Peyer's patch (tissue), 4 donors: ENCODE results near the gene ANGPTL4. TPM values are rescaled to one million over a fixed set of nuclear protein-coding genes. Genes with fewer than 3 reads are reported as not detected.
A peak's percentile ranks its signal among the peaks of the same experiment; 100 is the strongest.

Experiments
- DNase-seq, 3 donors: peaks; one replicate each; pipeline ENCODE4 v3.0.0-alpha.2; 2017 to 2019
- H3K27ac ChIP-seq, 4 donors: fragments of 200-600 bp; sonication (generic); one replicate each; pipeline ENCODE4 v1.5.1; 2016 to 2019
- H3K27me3 ChIP-seq, 2 donors: fragments of 200-600 bp; sonication (generic); one replicate each; pipeline ENCODE4 v1.5.1; 2019
- H3K36me3 ChIP-seq, 3 donors: fragments of 200-600 bp; sonication (generic); one replicate each; pipeline ENCODE4 v1.5.1; 2016 to 2019
- H3K4me1 ChIP-seq, 4 donors: fragments of 200-600 bp; sonication (generic); one replicate each; pipeline ENCODE4 v1.5.1; 2016 to 2019
- H3K4me3 ChIP-seq, 4 donors: fragments of 200-600 bp; sonication (generic); 1 replicate in 3 of 4; 2 replicates in 1 of 4; pipeline ENCODE4 v1.5.1; 2016 to 2019; ENCODE audit warnings: mild to moderate bottlenecking in 1 of 4
- H3K9me3 ChIP-seq, 4 donors: fragments of 200-600 bp; sonication (generic); one replicate each; pipeline ENCODE4 v1.5.1; 2016 to 2019; ENCODE audit warnings: mild to moderate bottlenecking in 1 of 4
- POLR2A ChIP-seq, 2 donors: fragments of 450-650 bp; IDR thresholded peaks; one replicate each; pipeline ENCODE4 v1.5.1; 2017; ENCODE audit warnings: antibody characterized with exemption in 2 of 2, mild to moderate bottlenecking in 2 of 2, moderate library complexity in 2 of 2
- small RNA-seq, 2 donors: library from RNA; depleted of rRNA; stranded (forward); fragments of <200 nt; gene quantifications; one replicate each; pipeline ENCODE3, GENCODE V24; 2016
- total RNA-seq, 4 donors: library from RNA; depleted of rRNA; stranded (reverse); fragments of >200 nt; gene quantifications; one replicate each; pipeline ENCODE4 v1.1.0, GENCODE V29; 2016
- TF ChIP-seq, protein P1 (sequence below), 6 experiments: fragments of 450-650 bp in 4 of 6; fragments of 200-600 bp in 2 of 6; sonication (generic) in 1 of 6; IDR thresholded peaks; one replicate each; pipeline ENCODE4 v1.5.1; 2017 to 2019; ENCODE audit warnings: antibody characterized with exemption in 6 of 6, mild to moderate bottlenecking in 3 of 6, moderate library complexity in 1 of 6

The ANGPTL4 gene
- total RNA-seq, 4 donors from 2014 or later: 22.6 to 82.1 (median 29.9) TPM

DNA sequence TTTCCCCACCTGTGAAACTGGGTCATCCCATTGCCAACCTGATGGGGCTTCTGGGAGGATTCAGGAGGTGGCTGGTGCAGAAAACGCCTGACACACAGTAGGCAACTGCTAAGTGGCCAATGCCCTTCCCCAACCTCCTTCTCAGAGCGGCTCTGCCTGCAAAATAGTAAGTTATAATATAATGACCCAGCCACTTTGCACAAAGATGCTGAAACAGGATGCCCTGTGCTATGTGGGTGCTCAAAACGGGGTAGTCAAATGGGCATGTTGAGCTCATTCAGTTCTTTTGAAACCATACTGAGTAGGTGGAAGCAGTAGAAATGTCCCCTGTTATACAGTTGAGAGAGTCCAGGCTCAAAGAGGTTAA, 49.7 kb downstream of the ANGPTL4 start:
- Histone ChIP-seq H3K27ac (peak overlapping the region; percentile 65 to 80 (median 74)), H3K4me3 (peak overlapping the region; percentile 72 to 97 (median 83)), H3K36me3 (no peaks in the 10 kb centered on the region), H3K27me3 (no peaks in the 10 kb centered on the region), H3K9me3 (no peaks in the 10 kb centered on the region), H3K4me1 (peaks cover 0 to 15% (median 5%) of the 10 kb centered on the region in 4 donors)
- TF ChIP-seq, protein P1, sequence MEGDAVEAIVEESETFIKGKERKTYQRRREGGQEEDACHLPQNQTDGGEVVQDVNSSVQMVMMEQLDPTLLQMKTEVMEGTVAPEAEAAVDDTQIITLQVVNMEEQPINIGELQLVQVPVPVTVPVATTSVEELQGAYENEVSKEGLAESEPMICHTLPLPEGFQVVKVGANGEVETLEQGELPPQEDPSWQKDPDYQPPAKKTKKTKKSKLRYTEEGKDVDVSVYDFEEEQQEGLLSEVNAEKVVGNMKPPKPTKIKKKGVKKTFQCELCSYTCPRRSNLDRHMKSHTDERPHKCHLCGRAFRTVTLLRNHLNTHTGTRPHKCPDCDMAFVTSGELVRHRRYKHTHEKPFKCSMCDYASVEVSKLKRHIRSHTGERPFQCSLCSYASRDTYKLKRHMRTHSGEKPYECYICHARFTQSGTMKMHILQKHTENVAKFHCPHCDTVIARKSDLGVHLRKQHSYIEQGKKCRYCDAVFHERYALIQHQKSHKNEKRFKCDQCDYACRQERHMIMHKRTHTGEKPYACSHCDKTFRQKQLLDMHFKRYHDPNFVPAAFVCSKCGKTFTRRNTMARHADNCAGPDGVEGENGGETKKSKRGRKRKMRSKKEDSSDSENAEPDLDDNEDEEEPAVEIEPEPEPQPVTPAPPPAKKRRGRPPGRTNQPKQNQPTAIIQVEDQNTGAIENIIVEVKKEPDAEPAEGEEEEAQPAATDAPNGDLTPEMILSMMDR (IDR thresholded peaks at IDR 0.05): no peak
- no peak for TF ChIP-seq POLR2A (IDR thresholded peaks at IDR 0.05)
- DNase-seq: no peak

DNA sequence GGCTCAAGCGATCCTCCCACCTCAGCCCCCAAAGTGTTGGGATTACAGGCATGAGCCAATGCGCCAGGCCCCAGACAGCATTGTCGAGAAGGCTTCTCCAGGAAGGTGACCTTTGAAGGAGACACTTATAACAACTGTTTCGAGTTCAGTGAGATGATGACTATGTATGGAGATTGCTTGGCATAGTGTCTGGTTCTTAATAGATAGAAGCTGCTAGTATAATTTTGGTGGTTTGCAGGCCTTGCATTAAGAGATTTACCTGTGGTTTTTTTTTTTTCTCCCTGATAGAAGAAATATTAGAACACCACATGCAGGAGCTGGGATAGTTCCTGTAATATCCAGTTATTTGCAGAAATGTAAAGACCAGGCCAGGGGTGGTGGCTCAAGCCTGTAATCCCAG, 52.8 kb downstream of the ANGPTL4 start:
- Histone ChIP-seq H3K27me3 (no peaks in the 10 kb centered on the region), H3K4me1 (peaks cover 0 to 15% (median 5%) of the 10 kb centered on the region in 4 donors), H3K4me3 (no peak overlapping the region), H3K9me3 (no peaks in the 10 kb centered on the region), H3K36me3 (peaks cover 0 to 4% (median 0%) of the 10 kb centered on the region in 3 donors), H3K27ac (peak overlapping the region in 1 of 4 donors; percentile 31)
- TF ChIP-seq, protein P1 (IDR thresholded peaks at IDR 0.05): no peak
- TF ChIP-seq POLR2A (IDR thresholded peaks at IDR 0.05): no peak
- no peak for DNase-seq

DNA sequence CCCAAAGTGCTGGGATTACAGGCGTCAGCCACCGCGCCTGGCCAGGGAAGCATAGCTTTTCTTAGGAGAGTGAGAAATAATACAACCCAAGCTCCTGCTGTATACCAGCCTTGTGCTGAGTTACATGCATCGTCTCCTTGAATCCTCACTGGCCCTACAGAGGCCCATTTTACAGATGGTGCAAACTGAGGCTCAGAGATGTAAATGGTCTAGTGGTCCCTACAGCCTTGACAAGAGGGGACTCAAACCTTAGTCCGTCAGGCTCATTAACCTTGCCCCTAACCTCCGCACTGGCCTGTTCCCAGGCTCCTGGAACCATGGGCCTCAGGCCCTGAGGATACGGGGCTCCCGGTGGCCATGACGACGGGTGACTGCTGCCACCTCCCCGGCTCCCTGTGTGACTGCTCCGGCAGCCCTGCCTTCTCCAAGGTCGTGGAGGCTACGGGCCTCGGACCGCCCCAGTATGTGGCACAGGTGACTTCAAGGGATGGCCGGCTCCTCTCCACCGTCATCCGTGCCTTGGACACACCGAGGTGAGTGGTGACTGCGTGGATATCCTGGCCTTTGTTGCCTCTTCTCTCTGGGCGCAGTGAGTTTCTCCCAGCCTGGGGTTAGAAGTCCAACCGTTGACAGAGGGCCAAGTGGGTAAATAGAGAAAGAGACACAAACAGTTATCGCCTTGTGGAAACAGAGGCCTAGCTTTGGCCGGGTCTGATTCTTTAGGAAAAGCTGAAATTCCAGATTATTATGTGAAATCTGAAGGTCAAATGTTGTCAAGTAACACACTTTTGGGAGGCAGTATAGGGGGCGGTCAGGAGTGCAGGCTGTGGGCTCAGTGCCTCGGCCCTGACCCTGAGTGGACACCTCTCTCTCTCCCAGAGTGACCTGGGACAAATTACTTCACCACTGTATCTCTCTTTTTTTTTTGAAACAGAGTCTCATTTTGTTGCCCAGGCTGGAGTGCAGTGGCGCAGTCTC, 57.8 kb downstream of the ANGPTL4 start:
- no peaks in the 10 kb centered on the region for H3K9me3 ChIP-seq
- H3K27ac ChIP-seq: no peak overlapping the region
- no peak for DNase-seq
- H3K36me3 ChIP-seq: peaks cover 0 to 11% (median 0%) of the 10 kb centered on the region in 3 donors
- TF ChIP-seq, protein P1 (IDR thresholded peaks at IDR 0.05): no peak
- TF ChIP-seq POLR2A (IDR thresholded peaks at IDR 0.05): no peak
- peaks cover 0 to 13% (median 0%) of the 10 kb centered on the region in 4 donors for H3K4me1 ChIP-seq
- no peak overlapping the region for H3K4me3 ChIP-seq
- H3K27me3 ChIP-seq: no peaks in the 10 kb centered on the region

DNA sequence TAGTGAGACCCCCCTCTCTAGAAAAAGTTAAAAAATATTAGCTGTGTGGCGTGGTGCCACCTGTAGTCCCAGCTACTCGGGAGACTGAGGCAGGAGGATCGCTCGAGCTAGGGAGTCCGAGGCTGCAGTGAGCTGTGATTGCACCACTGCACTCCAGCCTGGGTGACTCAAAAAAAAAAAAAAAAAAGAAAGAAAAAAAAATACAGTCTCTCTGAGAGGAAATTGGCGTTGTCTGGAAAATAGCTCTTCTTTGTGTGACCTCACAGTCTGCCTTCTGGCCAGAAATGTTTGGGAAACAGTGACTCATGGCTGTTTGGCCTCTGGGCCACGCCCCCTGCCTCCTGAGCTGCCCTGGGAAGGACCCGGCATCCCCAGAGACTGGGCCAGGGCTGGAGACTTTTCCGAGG, 59.9 kb downstream of the ANGPTL4 start:
- H3K4me1 ChIP-seq: peaks cover 0 to 13% (median 0%) of the 10 kb centered on the region in 4 donors
- H3K27me3 ChIP-seq: no peaks in the 10 kb centered on the region
- no peaks in the 10 kb centered on the region for H3K9me3 ChIP-seq
- peak overlapping the region; percentile 49 to 89 (median 66) for H3K27ac ChIP-seq
- no peak overlapping the region for H3K4me3 ChIP-seq
- peak; percentile 56 to 87 (median 65) for DNase-seq
- TF ChIP-seq, protein P1 (IDR thresholded peaks at IDR 0.05): no peak
- TF ChIP-seq POLR2A (IDR thresholded peaks at IDR 0.05): no peak
- peaks cover 0 to 16% (median 0%) of the 10 kb centered on the region in 3 donors for H3K36me3 ChIP-seq

Small RNA genes lying within 50 kb of the gene (small RNA-seq; reads per million reads assigned to genes)
- 0 reads per million in 2 donors for gene MIR4999

Other genes with a start within 250 kb of the ANGPTL4 start
- gene FBN3, start 214.6 kb upstream of the ANGPTL4 start, total RNA-seq: under 1 TPM in 1 of 4 donors, not detected in 3; 0.28 TPM
- gene CERS4, start 154.8 kb upstream of the ANGPTL4 start, total RNA-seq: 10 to 100 TPM in 3 of 4 donors, 1 to 10 TPM in 1; 6.8 to 41.3 (median 11.7) TPM
- 10 to 100 TPM; 12.7 to 26.4 (median 18.2) TPM for gene CD320, start 55.8 kb upstream of the ANGPTL4 start, total RNA-seq
- gene NDUFA7, start 42.8 kb upstream of the ANGPTL4 start, total RNA-seq: 10 to 100 TPM in 3 of 4 donors, not detected in 1; 24.6 to 43.4 (median 38.5) TPM
- 100 to 1,000 TPM; 306 to 519 (median 393) TPM for gene RPS28, start 42.7 kb upstream of the ANGPTL4 start, total RNA-seq
- 10 to 100 TPM in 1 of 4 donors, 1 to 10 TPM in 3; 3.0 to 16.5 (median 7.8) TPM for gene KANK3, start 20.9 kb upstream of the ANGPTL4 start, total RNA-seq
- 100 to 1,000 TPM in 3 of 4 donors, 10 to 100 TPM in 1; 76.2 to 181 (median 151) TPM for gene RAB11B, start 26.2 kb downstream of the ANGPTL4 start, total RNA-seq
- gene MARCHF2, start 49.1 kb downstream of the ANGPTL4 start, total RNA-seq: 10 to 100 TPM; 53.5 to 97.4 (median 68.9) TPM
- 100 to 1,000 TPM; 108 to 128 (median 116) TPM for gene HNRNPM, start 80.8 kb downstream of the ANGPTL4 start, total RNA-seq
- 1 to 10 TPM in 3 of 4 donors, not detected in 1; 1.6 to 8.3 (median 2.7) TPM for gene PRAM1, start 138.5 kb downstream of the ANGPTL4 start, total RNA-seq
- 10 to 100 TPM; 12.4 to 45.2 (median 24.1) TPM for gene ZNF414, start 150.0 kb downstream of the ANGPTL4 start, total RNA-seq
- 100 to 1,000 TPM in 1 of 4 donors, 10 to 100 TPM in 3; 10.8 to 168 (median 22.1) TPM for gene MYO1F, start 213.3 kb downstream of the ANGPTL4 start, total RNA-seq
- gene ADAMTS10, start 246.6 kb downstream of the ANGPTL4 start, total RNA-seq: 10 to 100 TPM in 3 of 4 donors, not detected in 1; 26.5 to 92.4 (median 37.2) TPM